NCI-H748 (cell line): ENCODE measurements around the gene GANC.

Experiments
- DNase-seq: peaks from one replicate; lab custom pipeline; 2025; ENCODE audit not compliant: unreplicated experiment; lab: John Stamatoyannopoulos, UW

GANC gene

DNA sequence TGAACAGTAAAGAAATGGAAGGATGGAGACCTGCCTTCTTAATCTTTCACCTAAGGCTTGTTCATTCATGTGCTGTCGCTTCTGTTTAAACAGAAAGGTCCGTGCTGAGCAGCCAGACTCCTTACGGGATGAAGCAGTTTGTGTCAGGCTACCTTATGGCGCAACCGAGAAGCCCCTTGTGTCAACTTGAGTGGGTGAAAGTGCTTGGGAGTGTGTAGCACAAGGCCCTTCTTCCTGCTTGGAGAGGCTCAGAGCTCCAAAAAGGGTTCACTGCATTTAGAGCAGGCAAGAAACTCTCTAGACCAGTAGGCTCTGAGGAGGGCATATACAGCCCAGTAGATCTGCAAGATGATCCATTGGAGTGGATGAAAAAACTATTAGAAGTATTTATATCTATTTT, 102.3 kb downstream of the GANC start:
- DNase-seq: no peak

DNA sequence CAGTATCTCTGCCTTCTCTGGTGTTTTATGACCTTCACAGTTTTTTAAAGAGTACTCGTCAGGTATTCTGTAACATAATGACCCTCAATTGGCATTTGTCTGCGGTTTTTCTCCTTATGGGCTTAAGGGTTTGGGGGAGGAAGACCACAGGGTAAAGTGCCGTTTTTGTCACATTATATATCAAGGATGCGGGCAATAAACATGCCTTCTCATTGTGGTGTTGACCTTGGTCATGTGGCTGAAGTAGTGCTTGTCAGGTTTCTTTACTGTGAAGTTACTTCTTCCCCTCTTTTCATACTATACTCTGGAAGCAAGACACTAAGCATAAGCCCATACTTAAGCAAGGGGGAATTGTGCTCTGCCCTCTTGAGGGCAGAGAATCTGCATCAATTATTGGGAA, 102.9 kb downstream of the GANC start:
- no peak for DNase-seq

DNA sequence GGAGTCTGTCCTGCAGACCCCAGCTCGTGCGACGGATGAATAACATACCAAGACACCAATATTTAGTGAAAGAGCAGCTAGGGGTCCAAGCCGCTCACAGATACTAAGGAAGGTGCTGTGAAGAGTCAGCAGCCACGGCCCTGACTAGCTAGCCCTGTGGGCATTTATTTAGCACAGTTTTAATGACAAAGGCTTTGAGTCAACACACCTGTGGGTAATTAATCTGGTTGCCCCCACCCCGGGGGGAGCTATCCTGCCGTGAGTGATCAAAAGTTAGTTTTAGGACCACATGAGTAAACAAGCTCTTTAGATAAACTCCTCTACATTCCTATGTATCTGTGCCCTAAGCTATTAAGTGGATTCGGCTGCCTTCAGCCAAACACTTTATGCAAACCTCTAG, 105.0 kb downstream of the GANC start:
- DNase-seq: no peak

DNA sequence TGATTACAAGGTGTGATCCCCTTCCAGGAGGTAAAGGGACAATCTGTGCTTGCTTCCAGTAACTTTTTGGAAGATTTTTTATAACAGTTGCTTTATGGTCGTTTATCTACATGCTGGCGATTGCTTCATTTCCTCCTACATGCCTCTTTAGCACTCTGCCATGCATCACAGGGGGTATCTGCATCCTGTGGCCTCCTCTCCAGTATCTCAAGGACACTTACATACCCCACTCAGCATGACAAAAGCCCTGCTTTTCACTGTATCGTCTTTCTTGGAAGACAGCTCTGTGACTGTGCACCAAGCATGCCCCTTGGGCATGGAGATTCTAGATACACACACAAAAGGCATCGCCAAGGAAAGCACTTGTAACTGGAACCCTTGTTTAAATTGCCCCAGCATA, 111.6 kb downstream of the GANC start:
- no peak for DNase-seq

DNA sequence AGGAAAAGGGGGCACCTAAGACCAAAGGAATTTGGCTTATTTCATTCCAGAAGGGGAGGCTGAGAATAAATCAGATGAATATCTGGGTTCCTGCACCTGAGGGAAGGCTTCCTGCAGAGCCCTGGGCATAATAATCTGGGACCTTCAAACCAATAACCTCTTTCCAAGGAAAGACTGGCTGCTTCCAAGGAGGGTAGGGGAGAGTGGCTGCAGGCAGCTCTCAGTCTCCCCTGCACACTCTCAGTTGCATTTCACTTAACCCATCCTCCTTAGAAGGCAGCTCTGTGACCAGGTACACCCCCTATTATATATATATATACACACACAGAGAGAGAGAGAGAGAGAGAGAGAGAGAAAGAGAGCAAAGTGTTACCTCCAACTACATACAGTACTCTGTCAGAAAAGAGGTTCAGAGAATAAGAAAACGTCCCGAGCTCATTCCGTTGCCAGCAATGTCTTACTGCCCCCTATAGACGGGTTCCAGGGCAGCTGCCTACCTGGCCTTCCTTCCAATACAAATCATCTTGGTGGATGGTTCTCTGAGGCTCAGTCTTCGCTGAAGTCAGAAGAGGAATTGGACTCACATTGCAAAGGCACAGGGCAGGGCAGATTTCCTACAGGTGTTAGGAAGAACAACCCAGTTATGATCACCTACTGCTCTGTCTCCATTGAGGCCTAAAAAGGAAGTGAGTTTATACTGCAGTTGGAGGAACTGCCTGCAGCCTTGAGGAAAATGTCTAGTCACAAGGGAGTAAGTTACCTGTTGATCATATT, 112.4 kb downstream of the GANC start:
- peak; percentile 28 for DNase-seq

DNA sequence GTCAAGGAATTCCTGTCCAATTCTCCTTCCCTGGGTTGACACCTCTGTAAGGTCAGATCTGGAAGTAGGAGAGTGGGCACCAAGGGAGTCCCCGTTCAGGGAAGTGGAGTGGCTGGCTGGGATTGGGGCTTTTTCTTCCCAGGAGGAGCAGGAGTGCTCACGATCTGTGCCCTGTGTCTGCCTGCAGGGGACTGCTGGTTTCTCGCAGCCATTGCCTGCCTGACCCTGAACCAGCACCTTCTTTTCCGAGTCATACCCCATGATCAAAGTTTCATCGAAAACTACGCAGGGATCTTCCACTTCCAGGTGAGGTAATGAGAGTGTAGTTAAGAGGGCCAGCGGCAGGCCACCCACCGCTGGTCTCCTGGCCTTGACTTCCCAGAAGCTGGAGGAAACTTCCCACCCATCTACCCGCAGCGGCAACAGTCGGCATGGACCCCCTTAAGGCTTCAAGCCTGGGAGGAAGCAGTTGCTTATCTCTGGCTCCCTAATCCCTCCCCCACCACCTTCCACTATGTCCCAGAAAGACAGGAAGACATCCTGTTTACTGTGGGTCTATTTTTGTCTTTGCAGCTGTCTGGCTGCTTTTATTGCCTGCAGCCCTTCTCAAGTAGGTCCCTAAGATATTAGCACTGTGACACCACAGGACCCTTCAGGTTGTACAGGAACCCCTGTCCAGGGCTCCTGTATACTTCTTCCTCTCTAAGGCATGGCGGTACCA, 113.1 kb downstream of the GANC start:
- no peak for DNase-seq

DNA sequence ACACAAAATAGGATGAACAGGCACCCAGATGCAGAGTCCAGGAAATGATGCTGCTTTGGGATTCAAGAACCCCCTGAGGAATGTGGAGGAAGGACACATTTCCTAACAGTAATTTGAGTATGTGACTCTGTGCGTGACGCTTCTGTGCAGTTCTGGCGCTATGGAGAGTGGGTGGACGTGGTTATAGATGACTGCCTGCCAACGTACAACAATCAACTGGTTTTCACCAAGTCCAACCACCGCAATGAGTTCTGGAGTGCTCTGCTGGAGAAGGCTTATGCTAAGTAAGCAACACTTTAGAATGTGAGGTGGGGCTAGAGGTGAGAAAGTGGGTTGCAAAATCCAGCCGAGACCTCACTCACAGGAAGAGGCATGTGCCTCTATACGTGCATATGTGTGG, 114.6 kb downstream of the GANC start:
- no peak for DNase-seq

DNA sequence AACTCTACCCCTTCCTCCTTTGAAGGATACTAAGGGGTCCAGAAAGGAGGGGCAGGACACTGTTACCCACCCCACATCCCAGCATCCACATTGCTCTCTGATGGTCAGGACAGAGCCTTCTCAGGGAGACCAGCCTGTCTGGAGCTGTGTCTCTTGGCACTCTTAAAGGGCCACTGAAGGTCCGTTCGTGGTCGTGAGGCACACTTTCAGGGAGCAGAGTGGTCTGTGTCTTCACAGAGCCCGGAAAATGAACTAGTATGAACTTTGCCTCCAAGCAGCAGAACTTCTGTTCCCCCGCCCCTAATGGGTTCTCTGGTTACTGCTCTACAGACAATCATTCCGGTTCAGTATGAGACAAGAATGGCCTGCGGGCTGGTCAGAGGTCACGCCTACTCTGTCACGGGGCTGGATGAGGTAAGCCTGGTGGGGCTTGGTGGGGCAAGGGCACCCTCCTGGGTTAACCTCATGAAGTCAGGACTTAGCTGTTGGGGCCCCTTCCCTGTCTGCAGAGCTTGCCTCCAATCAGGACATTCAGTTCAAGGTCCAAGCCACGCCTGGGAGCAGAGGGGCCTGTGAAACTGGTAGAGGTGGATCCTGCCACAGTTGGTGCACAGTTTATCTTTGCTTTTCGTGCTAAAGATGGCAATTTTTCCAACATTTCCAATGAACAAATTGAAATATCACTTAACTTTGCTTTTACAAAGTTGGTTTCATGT, 119.5 kb downstream of the GANC start:
- no peak for DNase-seq

DNA sequence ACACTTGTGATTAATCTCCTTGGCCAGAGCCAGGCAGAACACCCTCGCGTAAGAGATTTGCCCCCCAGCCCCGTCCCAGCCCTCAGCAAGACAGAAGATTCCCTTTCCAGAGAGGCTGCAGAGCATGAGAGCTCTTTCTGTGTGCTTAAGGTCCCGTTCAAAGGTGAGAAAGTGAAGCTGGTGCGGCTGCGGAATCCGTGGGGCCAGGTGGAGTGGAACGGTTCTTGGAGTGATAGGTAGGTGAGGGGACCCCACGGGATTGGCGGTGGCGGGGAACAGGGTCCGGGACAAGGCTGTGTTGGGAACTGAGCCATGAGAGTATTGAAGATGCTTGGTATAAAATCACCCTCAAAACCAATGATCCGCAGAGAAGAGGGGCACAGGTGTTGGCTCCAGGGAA, 121.1 kb downstream of the GANC start:
- no peak for DNase-seq

DNA sequence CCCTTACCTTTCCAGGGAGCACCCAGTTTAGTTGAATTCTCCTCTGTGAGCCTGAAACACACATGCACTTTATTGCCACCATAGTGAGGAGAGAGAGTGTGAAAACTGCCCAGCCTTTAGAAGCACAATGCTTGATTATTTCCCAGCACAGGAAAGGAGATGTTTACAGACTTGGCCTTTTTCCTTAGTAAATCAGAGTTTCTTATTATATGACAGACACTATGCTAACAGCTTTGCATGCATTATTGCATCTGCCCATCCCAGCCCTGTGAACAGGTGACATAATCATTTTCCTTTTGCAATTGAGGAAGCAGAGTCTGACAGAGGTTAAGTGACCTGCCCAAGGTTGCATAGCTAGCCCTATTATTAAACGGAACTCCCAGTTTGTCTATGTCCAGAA, 122.8 kb downstream of the GANC start:
- no peak for DNase-seq

DNA sequence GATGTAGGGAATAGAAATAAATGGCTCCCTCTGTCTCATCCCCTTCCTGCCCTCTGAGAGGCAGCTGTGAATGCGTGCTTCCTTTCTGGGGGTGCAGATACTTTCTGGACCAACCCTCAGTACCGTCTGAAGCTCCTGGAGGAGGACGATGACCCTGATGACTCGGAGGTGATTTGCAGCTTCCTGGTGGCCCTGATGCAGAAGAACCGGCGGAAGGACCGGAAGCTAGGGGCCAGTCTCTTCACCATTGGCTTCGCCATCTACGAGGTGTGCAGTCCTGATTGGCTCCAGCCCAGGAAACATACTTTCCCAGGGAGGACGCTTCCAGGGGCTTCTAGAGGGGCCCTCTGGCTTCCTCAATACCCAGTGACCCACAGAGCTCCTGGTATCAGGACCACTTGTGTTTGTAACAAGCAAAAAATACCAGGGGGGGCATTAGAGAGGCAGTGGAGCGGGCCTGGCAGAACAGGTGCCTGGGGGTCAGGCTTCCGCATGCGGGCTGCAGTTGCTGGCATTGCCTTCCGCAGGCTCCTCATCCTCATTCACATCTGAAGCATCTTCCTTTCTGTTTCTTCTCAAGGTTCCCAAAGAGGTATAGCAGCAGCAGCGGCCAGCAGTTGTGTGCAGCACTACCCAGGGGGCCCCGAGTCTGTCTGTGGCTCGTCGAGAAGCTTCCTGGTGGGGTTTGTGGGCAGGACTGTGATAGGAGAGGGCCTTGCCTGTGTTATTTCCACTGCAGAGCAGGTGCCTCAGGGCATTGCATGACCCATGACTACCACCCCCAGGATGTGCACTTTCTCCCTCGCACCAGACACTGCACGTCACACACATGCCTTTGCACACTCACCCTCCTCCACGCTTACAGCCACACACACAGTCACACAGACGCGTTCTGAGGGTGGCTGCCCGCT, 128.8 kb downstream of the GANC start:
- DNase-seq: no peak

DNA sequence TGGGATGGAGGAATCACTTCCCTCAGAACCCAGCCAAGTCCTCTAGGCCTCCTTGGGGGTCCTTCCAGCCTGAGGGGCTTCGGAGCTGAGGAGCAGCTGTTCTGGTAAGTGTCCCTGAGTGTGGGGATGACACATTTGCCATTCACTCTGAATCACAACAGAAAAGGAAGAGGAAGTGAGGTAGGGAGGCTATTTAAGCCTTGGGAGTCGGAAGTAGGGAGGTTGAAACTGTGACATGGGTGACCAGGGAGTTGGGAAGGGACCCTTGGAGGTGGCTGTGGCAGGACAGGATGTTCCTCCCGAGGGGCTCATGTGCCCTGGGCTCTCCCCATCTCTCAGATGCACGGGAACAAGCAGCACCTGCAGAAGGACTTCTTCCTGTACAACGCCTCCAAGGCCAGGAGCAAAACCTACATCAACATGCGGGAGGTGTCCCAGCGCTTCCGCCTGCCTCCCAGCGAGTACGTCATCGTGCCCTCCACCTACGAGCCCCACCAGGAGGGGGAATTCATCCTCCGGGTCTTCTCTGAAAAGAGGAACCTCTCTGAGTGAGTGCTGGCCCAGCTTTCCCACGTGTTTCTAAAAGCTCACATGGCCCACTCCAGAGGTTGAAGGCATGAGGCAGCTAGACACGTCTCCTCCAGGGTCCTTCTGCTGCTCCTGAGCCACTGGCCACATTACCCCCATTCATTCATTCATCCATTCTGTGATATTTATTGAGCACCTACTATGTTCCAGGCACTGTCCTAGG, 129.6 kb downstream of the GANC start:
- no peak for DNase-seq

DNA sequence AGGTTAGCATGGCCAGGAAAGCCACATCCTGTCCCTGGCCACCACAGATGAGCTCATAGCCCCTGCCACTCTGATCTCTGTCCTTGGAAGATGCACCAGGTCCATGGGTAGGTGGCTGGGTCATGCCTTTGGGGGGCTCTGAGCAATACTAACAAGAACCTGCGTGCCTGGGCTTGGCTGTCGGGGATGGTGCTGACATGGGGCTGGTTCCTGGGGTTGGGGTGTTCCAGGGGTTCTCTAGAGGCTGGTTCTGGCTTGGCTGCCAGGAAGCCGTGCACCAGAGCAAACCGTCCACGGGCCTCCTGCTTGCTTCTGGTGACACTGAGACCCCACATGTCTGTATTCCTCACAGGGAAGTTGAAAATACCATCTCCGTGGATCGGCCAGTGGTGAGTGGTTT, 130.4 kb downstream of the GANC start:
- no peak for DNase-seq

DNA sequence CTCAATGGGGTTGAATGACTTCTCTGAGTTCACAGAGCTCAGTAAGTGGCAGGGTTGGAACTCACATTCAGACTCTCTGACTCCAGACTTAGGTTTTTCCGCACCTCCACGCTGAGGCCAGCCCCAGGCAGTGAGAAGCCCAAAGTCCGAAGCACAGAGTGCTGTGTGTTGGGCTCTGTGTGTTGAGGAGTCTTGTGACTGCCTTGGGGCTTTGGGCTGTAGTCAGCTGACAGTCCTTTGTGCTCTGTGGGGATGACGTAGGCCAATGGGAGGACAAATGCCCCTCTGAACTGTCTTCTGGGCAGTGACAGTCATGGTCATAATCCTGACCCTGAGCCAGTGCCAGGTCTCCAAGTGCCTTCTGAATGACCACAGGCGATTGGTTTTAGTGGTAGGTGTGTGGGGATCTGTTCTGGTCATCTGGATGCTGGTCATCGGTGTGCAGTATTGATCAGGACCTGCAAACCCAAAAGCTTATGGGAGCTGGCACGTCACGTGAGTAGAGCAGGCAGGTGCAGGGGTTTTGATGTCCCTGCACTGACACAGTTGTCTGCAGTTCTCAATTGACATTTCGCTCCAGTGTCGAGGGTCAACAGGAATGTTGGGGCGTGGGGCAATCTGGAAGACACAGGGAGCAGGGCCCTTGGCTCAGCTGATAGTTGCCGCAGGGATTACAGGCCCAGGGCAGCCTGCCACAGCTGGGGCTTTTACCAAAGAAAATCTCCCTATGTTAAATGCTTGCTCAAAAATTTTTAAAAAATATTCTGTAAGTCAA, 131.6 kb downstream of the GANC start:
- DNase-seq: no peak

DNA sequence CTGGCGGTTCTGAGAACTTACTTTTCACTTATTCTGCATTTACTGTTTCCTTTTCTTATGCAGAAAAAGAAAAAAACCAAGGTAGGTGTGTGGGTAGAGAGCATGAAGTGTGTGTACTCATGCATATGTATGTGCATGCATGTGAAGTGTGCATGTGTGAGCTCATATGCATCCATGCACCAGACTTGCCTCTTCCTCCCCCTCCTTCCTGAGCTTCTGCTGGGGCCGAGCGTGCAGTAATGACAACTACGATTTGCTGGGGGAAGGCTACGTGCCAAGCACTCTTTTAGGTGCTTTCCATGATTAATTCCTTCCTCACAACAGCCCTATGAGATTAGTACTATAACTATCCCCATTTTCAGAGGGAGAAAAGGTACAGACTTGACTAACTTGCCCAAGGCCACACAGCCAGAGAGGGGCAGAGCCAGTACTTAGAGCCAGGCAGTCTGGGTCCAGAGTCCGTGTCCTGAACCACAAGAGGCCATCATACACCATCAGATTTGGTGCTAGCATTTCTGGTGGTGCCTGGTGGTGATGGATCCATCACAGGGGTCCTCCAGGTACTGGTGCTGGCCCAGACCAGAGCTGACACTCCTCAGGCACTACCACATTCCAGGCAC, 133.0 kb downstream of the GANC start:
- DNase-seq: no peak
